Adrenal gland (tissue), 12 donors: ENCODE measurements around the gene RGS17. TPM values are rescaled to one million over a fixed set of nuclear protein-coding genes. Genes with fewer than 3 reads are reported as not detected.
"Not testable (repeated sequence)": the region's sequence is repeated elsewhere in the genome, so short reads cannot be mapped to it uniquely, and the experiment has no call there.

Source experiments
- DNase-seq, 7 donors: peaks; one replicate each; pipeline ENCODE4 v3.0.0-alpha.2; 2019 to 2020
- H3K27ac ChIP-seq, 5 donors: fragments of 200-600 bp; sonication (generic) in 4 of 5; 1 replicate in 3 of 5; 2 replicates in 2 of 5; pipeline versions ENCODE4 v1.5.1 to v1.8.0; 2016 to 2020; ENCODE audit warnings: mild to moderate bottlenecking in 1 of 5
- H3K27me3 ChIP-seq: fragments of 200-600 bp; 2 replicates; pipeline ENCODE4 v1.8.0; 2021
- H3K36me3 ChIP-seq, 2 donors: fragments of 200-600 bp; replicated peaks in 1 of 2; 1 replicate in 1 of 2; 2 replicates in 1 of 2; pipeline versions ENCODE4 v1.5.1 to v1.8.0; 2018 to 2022
- H3K4me1 ChIP-seq, 2 donors: fragments of 200-600 bp; replicated peaks in 1 of 2; 1 replicate in 1 of 2; 2 replicates in 1 of 2; pipeline versions ENCODE4 v1.5.1 to v1.8.0; 2018 to 2021
- H3K4me3 ChIP-seq, 4 donors: fragments of 200-600 bp; sonication (generic) in 3 of 4; one replicate each; pipeline ENCODE4 v1.5.1; 2016 to 2018
- H3K9me3 ChIP-seq, 3 donors: fragments of 200-600 bp; sonication (generic) in 1 of 3; replicated peaks in 1 of 3; 1 replicate in 2 of 3; 2 replicates in 1 of 3; pipeline versions ENCODE4 v1.5.1 to v1.8.0; 2016 to 2021
- POLR2A ChIP-seq, 2 donors: fragments of 450-650 bp; IDR thresholded peaks; one replicate each; pipeline ENCODE4 v1.6.1; 2017; ENCODE audit warnings: antibody characterized with exemption in 2 of 2, mild to moderate bottlenecking in 2 of 2, moderate library complexity in 1 of 2
- WGBS, 4 donors: extraction: QIAGEN DNeasy Blood & Tissue Kit in 2 of 4; methylation state at CpG; one replicate each; pipeline versions ENCODE4 v1.1.5 to v1.1.7; 2013 to 2017; 5-methylcytosine and 5-hydroxymethylcytosine counted together
- intact Hi-C, 2 donors: fragments of 100-400 bp; cut with DNase I; formaldehyde crosslinking; loops; one replicate each; pipeline versions ENCODE4 v1.14.1 to v1.15.0; 2022 to 2023
- polyA plus RNA-seq, 3 donors: library from polyadenylated mRNA; stranded (reverse); fragments of 200-250 nt in 2 of 3; fragments of 350-450 nt in 1 of 3; fragmentation: Illumina TruSeq in 1 of 3; extraction: RNeasy Lipid Tissue Mini Kit (QIAGEN cat#74804) in 1 of 3; gene quantifications; one replicate each; pipeline ENCODE4 v1.2.3, GENCODE V29; 2013 to 2014
- total RNA-seq, 9 donors: library from RNA; depleted of rRNA in 4 of 9; stranded (reverse); fragments of >200 nt in 4 of 9; fragments of 120-200 nt in 1 of 9; fragmentation: NEBNext Ultra II Directional in 1 of 9; extraction: Animal tissue kit (Norgen Biotek cat#: 25700) in 1 of 9; gene quantifications; one replicate each; pipeline versions ENCODE4 v1.1.0 to v1.2.4, GENCODE V29; 2013 to 2023
- TF ChIP-seq, protein P1 (sequence below), 6 experiments: fragments of 450-650 bp in 4 of 6; fragments of 200-600 bp in 2 of 6; sonication (generic) in 1 of 6; IDR thresholded peaks; 1 replicate in 5 of 6; 2 replicates in 1 of 6; pipeline versions ENCODE4 v1.5.1 to v1.8.0; 2016 to 2021; ENCODE audit warnings: antibody characterized with exemption in 6 of 6, mild to moderate bottlenecking in 2 of 6, moderate library complexity in 1 of 6
- donor health status: healthy with polysubstance abuse.
- donor health status: Bipolar disorder and iron deficiency.
- donor health status: DM: yes; HTN: yes; CAD: no.
- donor health status: DM: no; HTN: no; CAD: no.
- donor health status: DM: no; HTN: no; CAD: no.
- donor health status: DM: yes; HTN: yes; CAD: no.

RGS17 gene
- total and polyA plus RNA-seq, 12 donors = under 0.01 to 0.83 (median 0.16) TPM; not detected in 5

DNA sequence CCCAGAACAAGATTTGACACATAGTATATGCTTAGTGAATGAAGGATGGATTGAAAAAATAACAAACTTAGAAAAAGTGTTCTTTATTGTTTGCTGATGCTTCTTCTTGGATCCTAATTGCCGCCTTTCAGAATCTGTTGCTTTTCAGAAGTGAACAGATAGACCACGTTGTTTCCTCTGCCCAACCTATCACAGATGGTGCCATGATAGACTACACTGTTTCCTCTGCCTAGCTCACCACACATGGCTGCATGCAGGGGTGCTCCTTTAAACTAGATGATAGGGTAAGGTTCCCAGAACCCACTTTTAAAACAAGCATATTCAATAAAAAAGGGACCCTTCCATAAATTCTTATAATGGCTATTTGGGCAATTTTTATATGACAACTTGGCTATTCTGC is 4.6 kb upstream of the RGS17 start:
- Histone ChIP-seq H3K27me3 (no peaks in the 10 kb centered on the region), H3K4me1 (peaks cover 2% of the 10 kb centered on the region in 2 donors), H3K4me3 (no peak overlapping the region), H3K36me3 (no peaks in the 10 kb centered on the region), H3K27ac (no peak overlapping the region), H3K9me3 (no peaks in the 10 kb centered on the region)
- no peak for DNase-seq
- intact Hi-C loops = no loop called here
- WGBS, 4 donors = 68 to 81% (median 77%) methylated on average over 2 of the region's 2 CpGs
- no peak for TF ChIP-seq POLR2A (IDR thresholded peaks at IDR 0.05)
- TF ChIP-seq, protein P1, sequence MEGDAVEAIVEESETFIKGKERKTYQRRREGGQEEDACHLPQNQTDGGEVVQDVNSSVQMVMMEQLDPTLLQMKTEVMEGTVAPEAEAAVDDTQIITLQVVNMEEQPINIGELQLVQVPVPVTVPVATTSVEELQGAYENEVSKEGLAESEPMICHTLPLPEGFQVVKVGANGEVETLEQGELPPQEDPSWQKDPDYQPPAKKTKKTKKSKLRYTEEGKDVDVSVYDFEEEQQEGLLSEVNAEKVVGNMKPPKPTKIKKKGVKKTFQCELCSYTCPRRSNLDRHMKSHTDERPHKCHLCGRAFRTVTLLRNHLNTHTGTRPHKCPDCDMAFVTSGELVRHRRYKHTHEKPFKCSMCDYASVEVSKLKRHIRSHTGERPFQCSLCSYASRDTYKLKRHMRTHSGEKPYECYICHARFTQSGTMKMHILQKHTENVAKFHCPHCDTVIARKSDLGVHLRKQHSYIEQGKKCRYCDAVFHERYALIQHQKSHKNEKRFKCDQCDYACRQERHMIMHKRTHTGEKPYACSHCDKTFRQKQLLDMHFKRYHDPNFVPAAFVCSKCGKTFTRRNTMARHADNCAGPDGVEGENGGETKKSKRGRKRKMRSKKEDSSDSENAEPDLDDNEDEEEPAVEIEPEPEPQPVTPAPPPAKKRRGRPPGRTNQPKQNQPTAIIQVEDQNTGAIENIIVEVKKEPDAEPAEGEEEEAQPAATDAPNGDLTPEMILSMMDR (IDR thresholded peaks at IDR 0.05) = no peak

DNA sequence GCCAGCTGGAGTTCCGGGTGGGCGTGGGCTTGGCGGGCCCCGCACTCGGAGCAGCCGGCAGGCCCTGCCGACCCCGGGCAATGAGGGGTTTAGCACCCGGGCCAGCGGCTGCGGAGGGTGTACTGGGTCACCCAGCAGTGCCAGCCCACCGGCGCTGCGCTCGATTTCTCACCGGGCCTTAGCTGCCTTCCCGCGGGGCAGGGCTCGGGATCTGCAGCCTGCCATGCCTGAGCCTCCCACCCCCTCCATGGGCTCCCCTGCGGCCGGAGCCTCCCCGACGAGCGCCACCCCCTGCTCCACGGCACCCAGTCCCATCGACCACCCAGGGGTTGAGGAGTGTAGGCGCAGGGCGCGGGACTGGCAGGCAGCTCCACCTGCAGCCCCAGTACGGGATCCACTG is 2.6 kb upstream of the RGS17 start:
- DNase-seq, H3K9me3 ChIP-seq, intact Hi-C loops, H3K4me3 ChIP-seq, H3K27ac ChIP-seq, H3K36me3 ChIP-seq: not testable (repeated sequence)
- H3K4me1 ChIP-seq = peaks cover 14 to 15% of the 10 kb centered on the region in 2 donors
- peaks cover 10% of the 10 kb centered on the region for H3K27me3 ChIP-seq
- WGBS, 4 donors = 94 to 96% (median 95%) methylated on average over 10 to 30 of the region's 30 CpGs; no CpG with 5 or more reads in 1 of the 4 donors

DNA sequence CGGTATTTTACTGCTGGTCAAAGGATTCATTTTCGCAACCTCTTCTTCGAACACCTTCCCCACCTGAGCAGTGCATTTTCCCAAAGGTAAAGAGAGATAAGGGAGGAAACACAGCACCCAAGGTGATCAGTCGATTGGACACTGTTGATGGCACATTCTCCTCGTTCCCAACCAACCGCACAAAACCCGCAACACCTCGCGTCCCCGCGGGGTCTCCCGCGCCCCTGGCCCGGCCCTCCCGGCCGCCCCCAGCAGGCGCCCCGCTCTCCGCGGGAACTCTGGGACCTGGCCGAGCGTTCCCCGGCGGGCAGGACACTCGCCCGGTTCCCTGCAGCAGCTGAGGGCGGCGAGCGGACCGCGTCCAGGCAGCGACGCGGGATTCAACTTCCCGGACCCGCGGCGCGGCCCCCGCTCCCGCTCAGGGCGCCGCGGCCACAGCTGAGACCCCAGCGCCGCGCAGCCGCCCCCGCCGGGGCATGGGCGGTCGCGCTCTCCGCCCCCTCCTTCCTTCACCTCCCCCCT is 506 bp downstream of the RGS17 start:
- TF ChIP-seq, protein P1 (IDR thresholded peaks at IDR 0.05) = no peak
- TF ChIP-seq POLR2A (IDR thresholded peaks at IDR 0.05) = no peak
- WGBS, 4 donors = 0 to 2% (median 1%) methylated on average over 5 to 54 of the region's 54 CpGs
- Histone ChIP-seq H3K27ac (no peak overlapping the region), H3K9me3 (no peaks in the 10 kb centered on the region), H3K27me3 (peaks cover 27% of the 10 kb centered on the region), H3K4me3 (peak overlapping the region in 2 of 4 donors; percentile 16 to 49), H3K4me1 (peaks cover 14 to 15% of the 10 kb centered on the region in 2 donors), H3K36me3 (no peaks in the 10 kb centered on the region)
- intact Hi-C loops = no loop called here
- DNase-seq = no peak

DNA sequence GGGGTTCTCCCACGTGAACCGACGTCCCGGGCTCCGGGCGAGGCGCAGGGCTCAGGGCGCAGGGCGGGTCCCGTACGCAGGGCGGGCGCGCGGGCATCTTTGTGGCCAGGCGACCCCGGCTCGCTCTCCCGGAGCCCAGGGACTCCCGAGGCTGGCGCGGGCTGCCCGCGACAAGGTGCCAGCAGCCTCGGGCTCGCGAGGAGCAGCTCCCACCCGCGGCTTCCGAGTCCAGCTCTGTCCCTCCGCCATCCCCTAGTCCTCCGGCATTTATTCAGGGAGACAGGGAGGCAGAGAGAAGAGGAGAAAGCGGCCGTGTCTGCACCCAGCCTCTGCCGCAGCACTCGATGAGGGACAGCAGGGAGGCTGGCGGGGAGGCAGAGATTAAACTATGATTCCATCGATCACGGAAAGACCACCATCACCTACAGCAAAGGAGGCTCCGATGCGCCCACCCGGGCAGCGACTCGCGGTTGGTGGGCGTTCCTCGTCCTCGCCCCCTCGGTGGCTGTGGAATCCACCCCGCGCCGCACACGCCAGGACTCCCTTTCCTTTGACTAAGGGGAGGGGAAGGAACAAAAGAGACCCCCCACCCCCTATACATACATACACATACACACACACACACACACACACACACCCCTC is 1.1 kb downstream of the RGS17 start:
- DNase-seq = no peak
- Histone ChIP-seq H3K9me3 (no peaks in the 10 kb centered on the region), H3K4me3 (peak overlapping the region in 1 of 4 donors; percentile 49), H3K27ac (no peak overlapping the region), H3K27me3 (peaks cover 27% of the 10 kb centered on the region), H3K4me1 (peaks cover 14 to 15% of the 10 kb centered on the region in 2 donors), H3K36me3 (no peaks in the 10 kb centered on the region)
- 1 to 4% (median 1%) methylated on average over 22 to 53 of the region's 53 CpGs for WGBS, 4 donors
- intact Hi-C loops = no loop called here
- TF ChIP-seq, protein P1 (IDR thresholded peaks at IDR 0.05) = no peak
- TF ChIP-seq POLR2A (IDR thresholded peaks at IDR 0.05) = no peak

DNA sequence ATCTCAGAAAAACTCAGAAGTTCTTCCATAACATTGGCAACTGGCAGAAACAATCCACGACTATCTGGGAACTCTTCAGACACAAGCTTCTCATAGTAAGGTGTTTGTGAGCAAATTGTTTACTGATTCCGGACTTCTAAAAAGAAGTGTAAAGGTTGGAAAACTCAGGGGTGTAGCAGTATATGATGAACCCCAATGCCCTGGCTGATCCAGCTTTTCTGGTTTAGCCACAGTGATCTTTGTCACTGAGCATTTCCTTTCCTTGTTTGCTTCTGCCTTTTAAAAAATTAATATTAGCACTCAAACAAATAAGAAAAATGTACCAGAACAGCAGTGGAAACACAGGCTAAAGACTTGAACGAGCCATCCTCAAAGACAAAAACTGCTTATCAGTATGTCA is 4.9 kb downstream of the RGS17 start:
- WGBS, 4 donors = 76 to 86% (median 80%) methylated on average over 3 of the region's 3 CpGs
- TF ChIP-seq, protein P1 (IDR thresholded peaks at IDR 0.05) = no peak
- no peak for TF ChIP-seq POLR2A (IDR thresholded peaks at IDR 0.05)

More for the DNA sequence above, 4.9 kb downstream of the RGS17 start:
- H3K4me1 ChIP-seq = peaks cover 14 to 15% of the 10 kb centered on the region in 2 donors
- intact Hi-C loops = no loop called here
- no peaks in the 10 kb centered on the region for H3K9me3 ChIP-seq
- no peak for DNase-seq
- no peak overlapping the region for H3K27ac ChIP-seq
- H3K27me3 ChIP-seq = peaks cover 27% of the 10 kb centered on the region
- no peaks in the 10 kb centered on the region for H3K36me3 ChIP-seq
- H3K4me3 ChIP-seq = no peak overlapping the region
